Heart left ventricle (tissue), 11 donors: Measurements from ENCODE around the gene SFXN1. TPM values are rescaled to one million over a fixed set of nuclear protein-coding genes. Genes with fewer than 3 reads are reported as not detected.

Experiments used
- polyA plus RNA-seq, 2 donors: library from polyadenylated mRNA; stranded (reverse); fragments of 200-250 nt; gene quantifications; one replicate each; pipeline ENCODE4 v1.2.3, GENCODE V29; 2013
- total RNA-seq, 9 donors: library from RNA; depleted of rRNA in 2 of 9; stranded (reverse); fragments of >200 nt in 2 of 9; fragmentation: NEBNext Ultra II Directional in 3 of 9; extraction: Animal tissue kit (Norgen Biotek cat#: 25700) in 3 of 9; gene quantifications; one replicate each; pipeline versions ENCODE4 v1.1.0 to v1.2.4, GENCODE V29; 2016 to 2023
- donor health status: ischemic (EF 13 %, LVEDD 7.1; RV severe dilation, severe dysfunction).
- donor health status: healthy with polysubstance abuse.
- donor health status: DM: no; HTN: yes; CAD: no.
- donor health status: DM: no; HTN: no; CAD: no.
- donor health status: ischemic (EF 25% LVEDD 5.7; RV mildly dilated, moderate dysfunction).
- donor health status: healthy.
- donor health status: DM: yes; HTN: yes; CAD: no.
- donor health status: PGD.
- donor health status: nonischemic (EF 23%, LVEDD 6.1; RV moderate dilation, normal function).

Gene SFXN1
- total and polyA plus RNA-seq, 11 donors = 13.8 to 42.9 (median 32.5) TPM

Other genes starting within 250 kb of the SFXN1 start
- under 1 TPM in 3 of 9 donors, not detected in 6; 0.07 to 0.11 (median 0.10) TPM for gene DRD1, start 34.4 kb upstream of the SFXN1 start, total RNA-seq
- not detected for gene DRD1, start 34.4 kb upstream of the SFXN1 start, polyA plus RNA-seq
- gene HRH2, start 179.5 kb downstream of the SFXN1 start, total RNA-seq = 10 to 100 TPM; 26.0 to 66.0 (median 37.7) TPM
- 10 to 100 TPM; 27.8 to 34.6 TPM for gene HRH2, start 179.5 kb downstream of the SFXN1 start, polyA plus RNA-seq